ELF-1 (cell line): ENCODE results near the gene POLRMT.
"Not testable (repeated sequence)": the region's sequence is repeated elsewhere in the genome, so short reads cannot be mapped to it uniquely, and the experiment has no call there.

Source experiments
- DNase-seq: peaks from one replicate; pipeline ENCODE4 v3.0.0-alpha.2; 2016; ENCODE audit warnings: low read depth, low spot score

Gene POLRMT

DNA sequence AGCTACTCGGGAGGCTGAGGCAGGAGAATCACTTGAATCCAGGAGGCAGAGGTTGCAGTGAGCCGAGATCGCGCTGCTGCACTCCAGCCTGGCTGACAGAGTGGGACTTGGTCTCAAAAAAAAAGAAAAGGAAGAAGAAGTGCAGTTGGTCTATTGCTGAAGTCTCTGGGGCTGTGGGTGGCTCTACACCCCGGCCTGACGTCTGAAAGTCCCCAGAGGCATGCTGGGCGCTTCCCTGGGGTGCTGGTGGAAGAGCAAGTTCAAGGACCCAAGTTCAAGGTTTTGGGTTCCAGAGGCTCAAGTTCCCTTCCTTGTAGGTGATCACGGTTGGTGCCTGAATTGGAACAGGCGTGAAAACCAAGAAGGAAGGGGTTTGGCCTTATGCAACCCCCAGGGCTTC, 39.8 kb downstream of the POLRMT start:
- DNase-seq, result no peak

DNA sequence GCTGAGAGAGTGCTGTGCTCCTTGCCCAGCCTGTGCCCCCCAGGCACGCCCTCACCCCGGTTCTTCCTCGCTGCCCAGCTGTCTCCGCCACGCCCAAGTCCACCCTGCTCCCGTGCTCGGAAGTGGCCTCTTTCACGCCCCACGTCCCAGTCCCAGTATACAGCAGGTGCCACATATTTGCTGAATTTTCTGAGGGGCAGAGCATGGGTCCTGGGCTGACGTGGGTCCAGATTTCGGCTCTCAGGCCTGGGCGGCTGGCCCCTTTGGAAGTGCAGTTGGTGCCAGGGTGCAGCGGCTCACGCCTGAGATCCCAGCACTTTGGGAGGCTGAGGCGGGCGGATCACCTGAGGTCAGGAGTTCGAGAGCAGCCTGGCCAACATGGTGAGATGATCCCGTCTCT, 40.3 kb downstream of the POLRMT start:
- no peak for DNase-seq

DNA sequence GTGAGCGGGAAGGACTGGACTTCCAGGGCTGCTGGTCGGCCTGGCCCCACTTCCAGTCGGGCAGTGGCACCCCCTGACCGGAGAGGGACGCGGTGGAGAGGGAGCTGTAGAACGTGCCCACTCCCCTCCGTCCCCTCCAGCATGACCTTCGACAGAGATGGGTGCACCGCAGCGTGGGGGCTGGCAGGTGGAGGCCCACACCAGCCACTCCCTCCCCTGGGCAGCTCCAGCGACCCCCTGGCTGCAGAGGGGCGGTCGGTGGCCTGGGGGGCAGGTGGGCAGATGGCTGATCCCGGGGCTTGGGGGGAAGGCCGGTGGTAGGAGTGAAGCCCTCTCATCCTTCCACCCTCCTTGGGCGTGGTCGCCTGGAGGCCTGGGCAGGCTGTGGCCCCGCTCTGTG, 41.2 kb downstream of the POLRMT start:
- no peak for DNase-seq

DNA sequence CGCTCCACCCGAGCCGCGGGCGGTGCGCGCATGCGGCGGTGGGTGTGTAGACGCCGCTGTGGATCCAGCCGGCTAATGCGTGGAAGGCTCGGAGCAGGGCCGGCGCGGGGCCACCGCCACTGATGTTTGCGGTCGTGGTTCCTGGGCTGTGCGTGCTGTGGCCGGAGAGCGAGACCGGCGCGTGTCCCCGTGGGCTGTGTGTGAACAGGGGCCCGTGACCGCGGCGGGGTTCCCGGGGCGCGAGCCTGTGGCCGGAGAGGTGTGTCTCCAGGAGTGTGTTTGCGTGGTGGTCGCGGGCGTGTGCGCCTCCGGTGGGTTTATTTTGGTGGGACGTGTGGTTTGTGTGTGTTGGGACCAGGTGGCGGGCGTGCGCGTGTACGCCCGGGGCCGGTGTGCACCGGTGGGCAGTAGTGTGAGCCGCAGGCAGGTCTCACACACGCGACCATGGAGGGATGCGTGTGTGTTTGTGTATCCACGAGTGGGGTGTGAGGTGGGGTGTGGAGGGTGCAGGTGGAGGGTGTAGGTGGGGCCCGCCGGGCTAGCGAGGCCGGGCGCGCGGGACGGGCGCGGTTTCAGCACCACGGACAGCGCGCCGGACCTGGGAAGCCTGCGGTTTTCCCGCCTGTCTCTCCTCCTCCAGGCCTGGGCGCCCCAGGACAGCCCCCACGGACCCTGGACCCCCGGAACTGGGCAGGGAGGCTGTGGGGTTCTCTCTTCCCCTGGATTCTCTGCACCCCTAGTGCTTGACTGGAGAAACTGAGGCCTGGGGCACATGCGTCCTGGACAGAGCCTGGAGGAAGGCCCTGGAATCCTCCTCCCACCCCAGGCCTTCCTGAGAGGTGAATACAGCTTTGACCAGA, 42.0 kb downstream of the POLRMT start:
- DNase-seq, result peak; percentile 77

DNA sequence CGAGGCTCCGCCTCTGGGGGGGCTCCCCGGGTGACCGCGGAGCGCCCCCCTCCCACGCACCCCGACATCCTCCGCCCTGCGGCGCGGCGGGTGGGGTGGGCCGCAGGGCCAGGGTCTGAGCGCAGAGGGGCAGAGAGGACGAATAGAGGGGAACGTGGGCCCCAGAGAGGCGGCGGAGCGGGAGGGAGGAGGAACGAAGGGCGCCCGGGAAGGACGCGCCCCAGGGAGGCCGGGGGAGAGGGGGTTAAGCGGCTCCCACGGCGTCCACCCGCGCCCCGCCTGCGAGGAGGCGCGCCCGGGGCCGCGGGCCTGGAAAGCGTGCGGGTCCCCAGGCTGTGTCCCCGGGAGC, 42.6 kb downstream of the POLRMT start:
- DNase-seq, result no peak

DNA sequence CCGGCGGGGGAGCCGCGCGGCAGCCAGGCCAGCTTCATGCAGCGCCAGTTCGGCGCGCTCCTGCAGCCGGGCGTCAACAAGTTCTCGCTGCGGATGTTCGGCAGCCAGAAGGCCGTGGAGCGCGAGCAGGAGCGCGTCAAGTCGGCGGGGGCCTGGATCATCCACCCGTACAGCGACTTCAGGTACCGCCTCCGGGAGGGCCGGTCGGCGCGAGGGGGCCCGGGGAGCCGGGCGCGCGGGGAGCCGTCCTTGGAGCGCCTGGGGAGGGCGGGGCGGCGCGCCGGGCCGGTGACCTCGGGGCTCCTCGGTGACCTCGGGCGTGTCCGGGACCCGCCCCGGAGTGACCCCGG, 43.0 kb downstream of the POLRMT start:
- no peak for DNase-seq

DNA sequence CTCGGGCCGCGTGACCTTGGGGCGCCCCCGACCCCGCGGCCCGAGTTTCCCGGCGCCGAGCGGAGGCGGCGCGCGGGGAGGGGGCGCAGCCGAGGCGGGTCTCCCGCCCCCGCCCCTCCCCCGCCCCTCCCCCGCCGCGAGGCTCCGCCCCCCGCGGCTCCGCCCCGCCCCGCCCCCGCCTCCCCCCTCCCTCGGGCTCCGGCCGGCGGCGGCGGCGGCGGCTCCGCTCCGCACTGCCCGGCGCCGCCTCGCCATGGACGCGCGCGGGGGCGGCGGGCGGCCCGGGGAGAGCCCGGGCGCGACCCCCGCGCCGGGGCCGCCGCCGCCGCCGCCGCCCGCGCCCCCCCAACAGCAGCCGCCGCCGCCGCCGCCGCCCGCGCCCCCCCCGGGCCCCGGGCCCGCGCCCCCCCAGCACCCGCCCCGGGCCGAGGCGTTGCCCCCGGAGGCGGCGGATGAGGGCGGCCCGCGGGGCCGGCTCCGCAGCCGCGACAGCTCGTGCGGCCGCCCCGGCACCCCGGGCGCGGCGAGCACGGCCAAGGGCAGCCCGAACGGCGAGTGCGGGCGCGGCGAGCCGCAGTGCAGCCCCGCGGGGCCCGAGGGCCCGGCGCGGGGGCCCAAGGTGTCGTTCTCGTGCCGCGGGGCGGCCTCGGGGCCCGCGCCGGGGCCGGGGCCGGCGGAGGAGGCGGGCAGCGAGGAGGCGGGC, 43.5 kb downstream of the POLRMT start, which contains the start of gene HCN2:
HCN2 (plus strand) TSS at position 189 of the 703 bp plus-strand sequence; CDS start at position 254, 65 bp downstream.
- no peak for DNase-seq

DNA sequence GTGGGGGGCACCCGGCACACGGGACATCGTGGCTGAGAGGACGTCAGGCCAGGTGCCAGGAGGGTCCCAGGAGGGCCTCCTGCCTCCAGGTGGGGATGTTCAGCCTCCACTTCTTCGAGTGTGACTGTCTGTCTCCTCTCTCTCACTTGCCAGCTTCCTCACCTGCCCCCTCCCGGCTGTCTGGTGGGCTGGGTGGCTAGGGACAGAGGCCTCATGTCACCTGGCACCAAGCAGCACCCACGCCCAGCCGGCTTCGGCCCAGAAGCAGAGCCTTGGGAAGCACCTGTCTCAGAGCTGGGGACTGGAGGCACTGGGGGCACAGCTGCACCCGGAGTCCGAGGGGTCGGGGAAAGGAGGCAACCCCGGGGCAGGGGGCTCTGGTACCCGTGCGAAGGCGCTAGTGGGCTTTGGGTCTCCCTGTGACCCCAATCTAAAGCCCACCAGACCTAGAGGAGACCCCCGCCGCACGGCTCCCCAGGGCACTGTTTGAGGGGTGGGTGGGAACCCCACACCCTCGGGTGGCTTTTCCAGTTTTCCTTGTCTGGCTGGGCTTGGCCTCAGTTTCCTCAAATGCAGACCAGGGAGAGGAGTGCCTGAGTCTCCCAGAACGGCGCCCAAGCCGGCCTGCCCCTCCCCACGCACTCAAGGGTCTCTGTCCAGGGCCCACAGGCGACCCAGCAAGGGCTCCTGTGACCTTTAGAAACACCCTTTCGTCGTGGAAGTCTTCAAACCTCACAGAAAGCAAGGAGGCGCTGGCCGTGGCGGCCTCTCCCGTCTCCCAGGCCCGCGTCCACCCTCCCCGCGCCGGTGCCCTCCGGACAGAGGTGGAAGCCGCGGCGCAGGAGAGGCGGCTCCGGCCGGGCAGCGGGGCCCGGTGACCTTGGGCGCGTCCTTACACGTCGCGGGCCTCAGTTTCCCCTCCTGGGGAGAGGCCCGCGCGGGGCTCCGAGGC, 44.3 kb downstream of the POLRMT start:
- DNase-seq, result peak; percentile 57

DNA sequence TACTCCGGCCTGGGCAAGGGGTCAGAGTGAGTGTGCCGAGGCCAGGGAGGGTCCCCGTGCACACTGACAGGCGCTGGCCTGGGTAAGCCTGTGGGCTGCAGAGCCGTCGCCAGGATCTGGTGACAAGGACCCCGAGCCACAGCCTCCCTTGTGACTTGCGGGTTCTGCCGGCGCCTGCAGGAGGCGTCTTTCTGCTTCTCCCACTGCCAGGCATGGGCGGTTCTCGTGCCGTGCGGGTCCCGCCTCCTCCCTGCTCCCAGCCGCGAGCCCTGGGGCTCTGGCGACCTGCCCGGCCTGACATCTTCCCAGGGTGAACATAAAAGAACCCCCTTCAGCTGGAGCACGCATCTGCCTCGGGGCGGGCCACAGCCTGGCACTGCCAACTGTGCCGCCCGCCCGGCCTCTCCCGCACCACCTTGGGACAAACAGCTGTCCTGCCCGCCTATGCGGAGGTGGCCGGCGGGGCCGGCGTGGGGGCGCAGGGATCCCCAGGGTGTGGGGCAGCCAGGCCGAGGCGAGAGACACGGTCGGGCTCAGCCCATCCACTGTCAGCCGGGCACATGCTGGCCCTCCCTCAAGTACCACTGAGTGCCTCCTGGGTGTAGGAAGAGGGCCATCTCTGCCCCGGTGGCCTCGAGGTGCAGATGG, 45.1 kb downstream of the POLRMT start:
- DNase-seq, result peak; percentile 96

DNA sequence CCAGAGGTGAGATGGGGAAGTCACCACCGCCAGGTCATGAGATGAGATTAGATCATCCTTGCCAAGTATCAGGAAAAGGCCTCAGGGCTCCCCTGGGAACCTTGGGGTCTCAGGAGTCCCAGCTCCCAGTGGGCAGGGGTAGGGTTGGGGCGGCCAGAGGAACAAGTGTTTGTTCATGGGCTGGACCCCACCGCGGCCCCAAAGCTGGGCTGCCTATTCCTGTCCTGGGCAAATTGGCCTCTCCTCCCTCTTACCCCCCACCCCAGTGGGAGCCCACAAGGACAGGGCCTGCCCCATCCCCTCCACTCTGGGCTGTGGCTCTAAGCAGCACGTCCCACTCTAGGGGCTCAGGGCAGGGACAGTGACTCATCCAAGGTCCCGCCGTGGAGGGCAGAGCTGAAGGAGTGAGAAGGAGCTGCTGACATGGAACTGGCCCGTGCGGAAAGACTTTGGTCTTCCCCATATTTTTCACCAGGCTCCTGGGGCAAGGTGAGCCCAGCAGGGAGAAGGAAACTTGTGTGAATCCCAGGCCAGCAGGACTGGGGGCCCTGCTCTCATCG, 47.7 kb downstream of the POLRMT start:
- no peak for DNase-seq

DNA sequence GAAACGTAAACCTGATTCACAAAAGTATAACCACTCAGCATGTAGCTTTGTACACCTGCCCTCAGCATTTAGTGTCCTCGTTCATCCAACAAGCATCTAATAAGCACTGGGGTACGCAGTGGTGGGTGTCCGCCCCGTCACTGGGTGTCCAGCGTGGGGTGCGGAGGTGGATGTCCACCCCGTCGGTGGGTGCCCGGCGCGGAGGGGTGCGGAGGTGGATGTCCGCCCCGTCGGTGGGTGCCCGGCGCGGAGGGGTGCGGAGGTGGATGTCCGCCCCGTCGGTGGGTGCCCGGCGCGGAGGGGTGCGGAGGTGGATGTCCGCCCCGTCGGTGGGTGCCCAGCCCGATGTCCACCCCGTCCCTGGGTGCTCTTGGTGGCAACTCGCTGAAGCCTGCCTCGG, 48.2 kb downstream of the POLRMT start:
- not testable (repeated sequence) for DNase-seq

DNA sequence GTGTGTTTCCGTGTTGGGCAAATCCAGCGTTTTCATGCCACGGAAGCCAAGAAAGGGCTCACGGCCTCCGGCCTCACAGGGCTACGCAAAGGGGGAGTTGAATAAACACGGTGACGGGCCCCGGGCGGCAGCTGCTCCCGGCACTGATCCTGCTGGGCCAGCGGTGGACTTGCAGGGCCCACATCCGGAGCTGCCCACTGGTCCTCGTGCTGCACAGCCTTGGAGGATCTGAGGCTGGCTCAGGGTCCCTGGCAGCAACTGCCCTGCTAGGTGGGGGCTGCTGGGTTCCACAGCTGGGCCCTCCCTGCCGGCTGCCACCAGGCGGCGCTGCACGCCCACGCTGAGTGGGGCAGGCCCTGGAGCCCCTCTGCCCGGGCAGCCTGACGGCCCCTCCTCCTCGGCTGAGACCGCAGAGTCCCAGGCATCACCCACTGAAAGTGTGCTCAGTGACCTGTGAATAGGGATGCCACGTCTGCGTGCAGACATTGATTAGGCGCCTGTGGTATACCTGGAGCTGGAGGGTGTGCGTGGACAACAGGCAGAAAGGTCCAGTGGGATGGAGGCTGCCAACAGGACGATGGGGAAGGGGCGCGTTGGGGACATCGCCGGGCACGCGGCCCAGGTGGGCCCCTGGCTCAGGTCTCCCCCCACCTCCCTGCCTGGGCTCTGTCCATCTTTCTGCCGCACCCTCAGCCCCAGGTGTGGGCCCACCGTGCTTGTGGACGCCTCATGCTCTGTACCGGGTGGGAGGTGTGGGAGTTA, 48.9 kb downstream of the POLRMT start:
- DNase-seq, result peak; percentile 82

DNA sequence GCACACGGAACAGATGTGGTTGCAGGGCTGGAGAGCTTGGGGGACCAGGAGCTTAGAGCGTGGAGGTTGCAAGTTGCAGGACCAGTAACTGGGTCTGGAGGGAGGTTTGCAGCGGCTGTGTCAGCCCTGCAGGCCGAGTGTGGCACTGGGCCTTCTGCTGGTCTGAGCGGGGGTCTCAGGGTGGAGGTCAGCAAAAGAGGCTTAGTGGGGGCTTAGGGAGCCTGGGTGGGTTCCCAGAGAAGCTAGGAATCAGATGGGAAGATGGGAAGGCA, 49.4 kb downstream of the POLRMT start:
- no peak for DNase-seq

DNA sequence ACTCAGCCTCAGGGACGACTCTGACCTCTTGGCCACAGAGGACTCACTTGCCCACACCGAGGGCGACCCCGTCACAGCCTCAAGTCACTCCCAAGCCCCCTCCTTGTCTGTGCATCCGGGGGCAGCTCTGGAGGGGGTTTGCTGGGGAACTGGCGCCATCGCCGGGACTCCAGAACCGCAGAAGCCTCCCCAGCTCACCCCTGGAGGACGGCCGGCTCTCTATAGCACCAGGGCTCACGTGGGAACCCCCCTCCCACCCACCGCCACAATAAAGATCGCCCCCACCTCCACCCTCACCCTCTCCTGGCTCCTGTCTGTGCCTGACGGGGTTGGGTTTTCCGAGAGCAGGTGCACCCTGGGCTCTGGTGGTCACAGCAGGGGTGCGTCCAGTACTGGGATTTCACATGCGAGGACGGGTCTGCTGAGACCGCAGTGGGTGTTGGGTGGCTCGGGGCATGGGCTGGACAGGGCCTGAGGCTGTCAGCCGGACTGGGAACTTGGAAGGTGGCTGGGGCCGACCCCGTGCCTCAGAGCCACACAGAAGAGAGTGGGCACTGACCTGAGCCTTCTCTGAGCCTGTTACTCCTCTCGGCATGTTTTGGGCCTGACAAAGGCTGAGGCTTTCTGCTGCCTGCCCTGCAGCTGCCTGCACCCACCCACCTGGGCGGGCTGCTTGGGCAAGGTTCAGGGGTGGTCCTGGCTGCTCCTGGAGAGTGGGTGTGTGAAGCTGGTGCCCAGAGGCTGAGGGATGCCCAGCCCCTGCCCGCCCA, 50.0 kb downstream of the POLRMT start:
- DNase-seq, result no peak

DNA sequence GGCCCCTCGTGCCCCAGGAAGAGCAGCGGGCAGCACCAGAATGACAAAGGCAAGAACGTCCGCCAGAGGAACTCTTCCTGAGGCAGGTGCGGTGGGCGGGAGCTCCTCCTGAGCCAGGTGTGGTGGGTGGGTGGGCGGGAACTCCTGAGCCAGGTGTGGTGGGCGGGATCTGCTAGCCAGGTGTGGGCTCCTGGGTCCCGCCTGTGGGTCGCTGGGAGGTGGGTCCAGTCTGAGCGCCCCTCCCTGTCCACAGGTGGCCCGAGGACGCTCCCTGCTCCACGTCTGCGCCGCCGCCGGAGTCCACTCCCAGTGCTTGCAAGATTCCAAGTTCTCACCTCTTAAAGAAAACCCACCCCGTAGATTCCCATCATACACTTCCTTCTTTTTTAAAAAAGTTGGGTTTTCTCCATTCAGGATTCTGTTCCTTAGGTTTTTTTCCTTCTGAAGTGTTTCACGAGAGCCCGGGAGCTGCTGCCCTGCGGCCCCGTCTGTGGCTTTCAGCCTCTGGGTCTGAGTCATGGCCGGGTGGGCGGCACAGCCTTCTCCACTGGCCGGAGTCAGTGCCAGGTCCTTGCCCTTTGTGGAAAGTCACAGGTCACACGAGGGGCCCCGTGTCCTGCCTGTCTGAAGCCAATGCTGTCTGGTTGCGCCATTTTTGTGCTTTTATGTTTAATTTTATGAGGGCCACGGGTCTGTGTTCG, 50.7 kb downstream of the POLRMT start:
- DNase-seq, result no peak

DNA sequence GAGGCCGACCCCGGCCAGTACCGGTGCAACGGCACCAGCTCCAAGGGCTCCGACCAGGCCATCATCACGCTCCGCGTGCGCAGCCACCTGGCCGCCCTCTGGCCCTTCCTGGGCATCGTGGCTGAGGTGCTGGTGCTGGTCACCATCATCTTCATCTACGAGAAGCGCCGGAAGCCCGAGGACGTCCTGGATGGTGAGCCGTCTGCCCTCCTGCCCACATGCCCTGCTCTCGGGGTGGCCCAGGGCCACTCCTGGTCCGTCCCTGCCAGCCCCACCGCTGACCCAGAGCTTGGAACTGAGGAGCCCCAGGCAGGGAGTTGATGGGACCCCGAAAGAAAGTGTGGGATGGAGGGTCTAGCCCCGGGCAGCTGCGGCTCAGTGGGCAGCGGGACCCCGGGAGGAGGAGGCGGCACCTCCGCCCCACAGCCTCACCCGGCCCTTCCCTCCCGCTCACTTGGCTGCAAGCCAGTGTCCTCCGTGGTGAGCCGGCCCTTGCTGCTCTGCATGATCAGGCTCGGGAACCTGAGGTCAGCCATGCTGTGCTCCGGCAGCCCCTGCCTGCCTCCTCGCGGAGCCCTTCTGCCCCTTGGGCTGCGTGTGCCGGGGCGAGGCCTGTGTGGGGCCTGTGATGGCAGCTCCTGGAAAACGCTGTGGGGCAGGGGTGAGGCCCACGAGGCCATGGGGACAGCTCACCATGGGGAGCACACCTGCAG, 51.8 kb downstream of the POLRMT start:
- no peak for DNase-seq

DNA sequence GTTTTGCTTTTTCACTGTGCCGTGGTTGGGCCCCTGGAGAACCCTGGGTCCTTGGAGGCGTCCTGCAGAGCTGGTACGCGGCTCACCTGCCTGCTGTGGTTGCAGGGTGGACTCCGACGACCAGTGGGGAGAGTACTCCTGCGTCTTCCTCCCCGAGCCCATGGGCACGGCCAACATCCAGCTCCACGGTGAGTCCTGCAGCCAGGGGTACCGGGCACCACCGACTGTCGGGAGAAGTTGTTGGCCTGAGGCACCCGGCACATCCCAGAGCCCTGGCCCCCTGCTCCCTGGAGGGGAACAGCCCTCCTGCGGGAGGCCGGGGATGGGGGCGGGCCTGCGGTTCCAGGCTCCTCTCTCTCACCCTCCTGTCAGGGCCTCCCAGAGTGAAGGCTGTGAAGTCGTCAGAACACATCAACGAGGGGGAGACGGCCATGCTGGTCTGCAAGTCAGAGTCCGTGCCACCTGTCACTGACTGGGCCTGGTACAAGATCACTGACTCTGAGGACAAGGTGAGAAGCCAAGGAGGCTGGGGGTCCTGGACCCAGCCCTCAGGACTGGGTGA, 53.0 kb downstream of the POLRMT start:
- DNase-seq, result no peak

DNA sequence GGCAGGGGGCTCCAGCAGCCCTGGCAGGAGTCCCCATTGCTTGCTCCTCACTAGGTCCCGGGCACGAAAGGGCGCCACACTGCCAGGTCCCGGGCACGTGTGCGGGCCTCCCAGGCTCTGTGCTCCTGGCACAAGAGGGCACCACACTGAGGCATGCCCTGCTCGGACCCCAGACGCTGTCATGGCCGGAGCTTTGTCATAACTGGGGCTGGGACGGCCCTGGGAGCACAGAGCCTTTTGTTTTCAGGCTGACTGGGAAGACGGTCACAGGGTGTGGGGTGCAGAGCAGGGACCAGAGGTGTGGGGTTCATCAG, 53.5 kb downstream of the POLRMT start:
- DNase-seq, result no peak
